Hepatocyte (in vitro differentiated cells): ENCODE measurements around the gene DIS3L2. TPM values are rescaled to one million over a fixed set of nuclear protein-coding genes. Genes with fewer than 3 reads are reported as not detected.

ENCODE experiments used
- DNase-seq: peaks from one replicate; pipeline ENCODE4 v3.0.0-alpha.2; 2016; ENCODE audit warnings: low spot score
- H2AFZ ChIP-seq: fragments of 200-600 bp; sonication (generic); 2 replicates; pipeline ENCODE4 v1.6.0; 2016; ENCODE audit warnings: antibody characterized with exemption, mild to moderate bottlenecking
- H3K27ac ChIP-seq: fragments of 200-600 bp; sonication (generic); 2 replicates; pipeline ENCODE4 v1.5.1; 2016; ENCODE audit warnings: mild to moderate bottlenecking
- H3K27me3 ChIP-seq: fragments of 200-600 bp; sonication (generic); 2 replicates; pipeline ENCODE4 v1.6.1; 2016
- H3K36me3 ChIP-seq: fragments of 200-600 bp; sonication (generic); replicated peaks from 2 replicates; pipeline ENCODE4 v1.5.1; 2016; ENCODE audit warnings: low read depth; ENCODE audit not compliant: insufficient read depth
- H3K4me1 ChIP-seq: fragments of 200-600 bp; sonication (generic); 2 replicates; pipeline ENCODE4 v1.5.1; 2016; ENCODE audit warnings: mild to moderate bottlenecking, moderate library complexity; ENCODE audit not compliant: insufficient read depth
- H3K4me2 ChIP-seq: fragments of 200-600 bp; sonication (generic); 2 replicates; pipeline ENCODE4 v1.6.0; 2016
- H3K4me3 ChIP-seq: fragments of 200-600 bp; sonication (generic); 2 replicates; pipeline ENCODE4 v1.5.1; 2016; ENCODE audit warnings: mild to moderate bottlenecking
- H3K79me2 ChIP-seq: fragments of 200-600 bp; sonication (generic); 2 replicates; pipeline ENCODE4 v1.6.0; 2017; ENCODE audit warnings: mild to moderate bottlenecking
- H3K9me2 ChIP-seq: fragments of 200-600 bp; sonication (generic); replicated peaks from 2 replicates; pipeline ENCODE4 v1.6.0; 2017; ENCODE audit warnings: mild to moderate bottlenecking; ENCODE audit not compliant: insufficient read depth
- H3K9me3 ChIP-seq: fragments of 200-600 bp; sonication (generic); 2 replicates; pipeline ENCODE4 v1.5.1; 2016; ENCODE audit warnings: low read depth, mild to moderate bottlenecking
- H4K20me1 ChIP-seq: fragments of 200-600 bp; sonication (generic); 2 replicates; pipeline ENCODE4 v1.6.0; 2016; ENCODE audit warnings: mild to moderate bottlenecking; ENCODE audit not compliant: insufficient read depth, poor library complexity, severe bottlenecking
- EZH2 ChIP-seq: fragments of 200-600 bp; sonication (generic); IDR thresholded peaks from 2 replicates; pipeline ENCODE4 v1.6.1; 2016; ENCODE audit warnings: antibody characterized with exemption, mild to moderate bottlenecking, borderline replicate concordance
- EZH2phosphoT487 ChIP-seq: fragments of 200-600 bp; sonication (generic); IDR thresholded peaks from one replicate; pipeline ENCODE4 v1.6.1; 2018; ENCODE audit warnings: antibody characterized with exemption, mild to moderate bottlenecking, low read depth, moderate library complexity; ENCODE audit not compliant: unreplicated experiment, severe bottlenecking
- WGBS: methylation state at CpG from one replicate; pipeline ENCODE4 v1.1.6; 2016; ENCODE audit warnings: low lambda C conversion rate; ENCODE audit errors: missing lambda C conversion rate; 5-methylcytosine and 5-hydroxymethylcytosine counted together
- polyA plus RNA-seq: library from polyadenylated mRNA; unstranded; fragments of >200 nt; fragmentation: Nextera tagmentation; extraction: Ambion mirVana; gene quantifications from 2 replicates; pipeline ENCODE4 v1.2.1, GENCODE V29; 2016
- total RNA-seq: library from RNA; depleted of rRNA; stranded (reverse); fragments of >200 nt; gene quantifications from 2 replicates; pipeline ENCODE4 v1.2.3, GENCODE V29; 2014
- TF ChIP-seq, protein P1 (sequence below): fragments of 200-600 bp; sonication (generic); IDR thresholded peaks from 2 replicates; pipeline ENCODE4 v1.5.1; 2016; ENCODE audit warnings: antibody characterized with exemption, mild to moderate bottlenecking; ENCODE audit not compliant: poor library complexity

Gene DIS3L2
- total and polyA plus RNA-seq, 2 experiments from 2014 or later = 19.5 to 20.0 TPM

DNA sequence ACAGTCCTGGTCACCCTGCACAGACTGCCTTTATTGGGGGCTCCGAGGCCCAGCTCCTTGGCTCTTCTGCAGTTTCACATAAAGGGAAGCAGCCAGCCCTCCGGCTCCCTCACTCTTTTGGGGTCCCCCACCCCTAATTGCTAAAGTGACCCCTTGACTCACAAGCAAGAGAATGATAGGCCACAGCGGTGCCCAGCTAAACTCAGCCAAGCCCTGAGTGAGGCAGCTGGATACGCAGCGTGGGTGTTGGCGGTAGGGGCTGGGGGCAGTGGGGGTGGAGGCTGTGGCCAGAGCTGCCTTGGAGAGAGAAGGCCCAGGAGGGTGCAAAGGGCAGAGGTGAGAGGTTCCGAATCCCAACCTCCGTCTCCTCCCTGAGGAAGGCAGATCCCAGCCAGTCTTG is 391.6 kb downstream of the DIS3L2 start:
- Histone ChIP-seq H3K9me3 (no peaks in the 10 kb centered on the region), H3K4me3 (no peak overlapping the region), H3K79me2 (no peaks in the 10 kb centered on the region), H4K20me1 (no peaks in the 10 kb centered on the region), H3K27me3 (no peaks in the 10 kb centered on the region), H3K4me2 (no peak overlapping the region), H3K27ac (no peak overlapping the region), H2AFZ (no peak overlapping the region), H3K36me3 (no peaks in the 10 kb centered on the region), H3K4me1 (no peaks in the 10 kb centered on the region), H3K9me2 (no peaks in the 10 kb centered on the region)
- 89% methylated on average over 7 of the region's 8 CpGs for WGBS
- DNase-seq = no peak
- no peak for TF ChIP-seq EZH2phosphoT487
- TF ChIP-seq, protein P1, sequence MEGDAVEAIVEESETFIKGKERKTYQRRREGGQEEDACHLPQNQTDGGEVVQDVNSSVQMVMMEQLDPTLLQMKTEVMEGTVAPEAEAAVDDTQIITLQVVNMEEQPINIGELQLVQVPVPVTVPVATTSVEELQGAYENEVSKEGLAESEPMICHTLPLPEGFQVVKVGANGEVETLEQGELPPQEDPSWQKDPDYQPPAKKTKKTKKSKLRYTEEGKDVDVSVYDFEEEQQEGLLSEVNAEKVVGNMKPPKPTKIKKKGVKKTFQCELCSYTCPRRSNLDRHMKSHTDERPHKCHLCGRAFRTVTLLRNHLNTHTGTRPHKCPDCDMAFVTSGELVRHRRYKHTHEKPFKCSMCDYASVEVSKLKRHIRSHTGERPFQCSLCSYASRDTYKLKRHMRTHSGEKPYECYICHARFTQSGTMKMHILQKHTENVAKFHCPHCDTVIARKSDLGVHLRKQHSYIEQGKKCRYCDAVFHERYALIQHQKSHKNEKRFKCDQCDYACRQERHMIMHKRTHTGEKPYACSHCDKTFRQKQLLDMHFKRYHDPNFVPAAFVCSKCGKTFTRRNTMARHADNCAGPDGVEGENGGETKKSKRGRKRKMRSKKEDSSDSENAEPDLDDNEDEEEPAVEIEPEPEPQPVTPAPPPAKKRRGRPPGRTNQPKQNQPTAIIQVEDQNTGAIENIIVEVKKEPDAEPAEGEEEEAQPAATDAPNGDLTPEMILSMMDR = no peak
- no peak for TF ChIP-seq EZH2

DNA sequence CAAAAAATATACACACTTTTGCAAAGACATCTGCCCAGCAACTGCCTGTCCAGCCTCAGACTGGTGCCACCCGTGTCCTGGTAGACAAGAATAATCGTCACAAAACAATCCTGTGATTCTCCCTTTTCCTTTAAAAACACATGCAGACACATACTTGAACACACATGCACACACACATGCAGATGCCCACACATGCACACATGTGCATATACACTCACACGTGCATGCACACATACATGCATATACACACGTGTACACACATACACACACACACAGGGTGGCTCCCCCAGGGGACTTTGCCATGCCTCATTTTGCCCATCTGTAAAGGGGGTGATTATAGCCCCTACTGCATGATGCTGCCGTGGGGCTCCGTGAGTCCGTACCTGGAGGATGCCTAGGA is 392.1 kb downstream of the DIS3L2 start:
- Histone ChIP-seq H4K20me1 (no peaks in the 10 kb centered on the region), H3K27me3 (no peaks in the 10 kb centered on the region), H3K4me1 (no peaks in the 10 kb centered on the region), H3K4me3 (no peak overlapping the region), H3K79me2 (no peaks in the 10 kb centered on the region), H3K4me2 (no peak overlapping the region), H3K9me2 (no peaks in the 10 kb centered on the region), H3K9me3 (no peaks in the 10 kb centered on the region), H2AFZ (no peak overlapping the region), H3K27ac (no peak overlapping the region), H3K36me3 (no peaks in the 10 kb centered on the region)
- 96% methylated on average over 7 of the region's 7 CpGs for WGBS
- TF ChIP-seq, protein P1 = no peak
- no peak for DNase-seq

DNA sequence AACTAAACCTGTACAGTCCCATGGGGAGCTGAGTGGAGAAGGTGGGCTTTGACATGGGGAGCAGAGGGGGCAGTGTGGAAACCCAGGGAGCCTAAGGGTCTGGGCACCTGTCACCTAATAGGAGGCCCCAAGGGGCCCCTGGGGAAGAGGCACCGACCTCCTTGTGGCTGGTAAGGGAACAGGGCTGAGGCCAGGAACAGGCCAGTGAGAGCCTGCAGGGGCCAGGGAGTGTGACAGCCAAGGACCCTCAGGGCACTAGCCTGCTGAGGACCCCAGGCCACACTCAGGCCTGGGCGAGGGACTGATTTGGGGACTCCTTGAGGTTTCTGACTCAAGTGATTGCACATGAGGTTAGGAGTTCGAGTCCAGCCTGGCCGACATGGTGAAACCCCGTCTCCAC is 392.6 kb downstream of the DIS3L2 start:
- Histone ChIP-seq H4K20me1 (no peaks in the 10 kb centered on the region), H3K79me2 (no peaks in the 10 kb centered on the region), H3K9me3 (no peaks in the 10 kb centered on the region), H3K4me3 (no peak overlapping the region), H3K4me2 (no peak overlapping the region), H3K27me3 (no peaks in the 10 kb centered on the region), H3K9me2 (no peaks in the 10 kb centered on the region), H3K36me3 (no peaks in the 10 kb centered on the region), H2AFZ (no peak overlapping the region), H3K4me1 (no peaks in the 10 kb centered on the region), H3K27ac (no peak overlapping the region)
- WGBS = 89% methylated on average over 5 of the region's 5 CpGs
- TF ChIP-seq, protein P1 = no peak
- no peak for TF ChIP-seq EZH2phosphoT487
- TF ChIP-seq EZH2 = no peak
- DNase-seq = no peak

DNA sequence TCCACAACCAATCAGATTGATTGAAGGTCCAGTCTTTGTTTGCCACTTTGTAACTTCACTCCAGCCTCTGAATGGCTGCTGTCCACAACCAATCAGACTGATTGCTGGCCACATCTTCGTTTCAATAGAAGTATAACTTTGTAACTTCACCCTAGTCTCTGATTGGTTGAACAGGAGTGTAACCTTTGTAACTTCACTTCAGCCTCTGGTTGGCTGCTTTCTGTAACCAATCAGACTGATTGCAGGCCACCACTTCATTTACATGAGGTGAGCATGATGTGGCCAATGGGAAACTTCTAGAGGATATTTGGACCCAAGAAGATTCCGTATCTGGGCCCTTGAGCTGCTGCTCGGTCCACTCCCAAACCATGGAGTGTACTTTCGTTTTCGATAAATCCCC is 400.1 kb downstream of the DIS3L2 start:
- TF ChIP-seq, protein P1 = no peak
- no peak for TF ChIP-seq EZH2phosphoT487
- H3K36me3 ChIP-seq = no peaks in the 10 kb centered on the region
- no peak overlapping the region for H2AFZ ChIP-seq
- no peak overlapping the region for H3K4me3 ChIP-seq
- H3K79me2 ChIP-seq = no peaks in the 10 kb centered on the region
- 93% methylated on average over 5 of the region's 5 CpGs for WGBS
- H3K27me3 ChIP-seq = no peaks in the 10 kb centered on the region
- H4K20me1 ChIP-seq = no peaks in the 10 kb centered on the region
- no peaks in the 10 kb centered on the region for H3K9me3 ChIP-seq
- H3K4me1 ChIP-seq = peaks cover 3% of the 10 kb centered on the region
- no peak overlapping the region for H3K27ac ChIP-seq
- H3K9me2 ChIP-seq = no peaks in the 10 kb centered on the region
- no peak for DNase-seq
- H3K4me2 ChIP-seq = no peak overlapping the region
